Measurements from ENCODE around the gene FAM13A.

DNA sequence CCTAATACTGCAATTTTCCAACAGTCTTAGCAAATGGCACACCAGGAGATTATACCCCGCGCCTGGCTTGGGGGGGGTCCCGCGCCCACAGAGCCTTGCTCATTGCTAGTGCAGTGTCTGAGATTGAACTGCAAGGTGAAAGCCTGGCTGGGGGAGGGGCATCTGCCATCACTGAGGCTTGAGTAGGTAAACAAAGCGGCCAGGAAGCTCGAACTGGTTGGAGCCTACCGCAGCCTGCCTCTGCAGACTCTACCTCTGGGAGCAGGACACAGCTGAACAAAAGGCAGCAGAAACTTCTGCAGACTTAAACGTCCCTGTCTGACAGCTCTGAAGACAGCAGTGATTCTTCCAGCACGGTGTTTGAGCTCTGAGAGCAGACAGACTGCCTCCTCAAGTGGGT lies 186.6 kb downstream of the FAM13A start:
- TF ChIP-seq, protein P1, sequence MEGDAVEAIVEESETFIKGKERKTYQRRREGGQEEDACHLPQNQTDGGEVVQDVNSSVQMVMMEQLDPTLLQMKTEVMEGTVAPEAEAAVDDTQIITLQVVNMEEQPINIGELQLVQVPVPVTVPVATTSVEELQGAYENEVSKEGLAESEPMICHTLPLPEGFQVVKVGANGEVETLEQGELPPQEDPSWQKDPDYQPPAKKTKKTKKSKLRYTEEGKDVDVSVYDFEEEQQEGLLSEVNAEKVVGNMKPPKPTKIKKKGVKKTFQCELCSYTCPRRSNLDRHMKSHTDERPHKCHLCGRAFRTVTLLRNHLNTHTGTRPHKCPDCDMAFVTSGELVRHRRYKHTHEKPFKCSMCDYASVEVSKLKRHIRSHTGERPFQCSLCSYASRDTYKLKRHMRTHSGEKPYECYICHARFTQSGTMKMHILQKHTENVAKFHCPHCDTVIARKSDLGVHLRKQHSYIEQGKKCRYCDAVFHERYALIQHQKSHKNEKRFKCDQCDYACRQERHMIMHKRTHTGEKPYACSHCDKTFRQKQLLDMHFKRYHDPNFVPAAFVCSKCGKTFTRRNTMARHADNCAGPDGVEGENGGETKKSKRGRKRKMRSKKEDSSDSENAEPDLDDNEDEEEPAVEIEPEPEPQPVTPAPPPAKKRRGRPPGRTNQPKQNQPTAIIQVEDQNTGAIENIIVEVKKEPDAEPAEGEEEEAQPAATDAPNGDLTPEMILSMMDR (IDR thresholded peaks at IDR 0.05): no peak
- TF ChIP-seq POLR2A (IDR thresholded peaks at IDR 0.05): no peak

All from esophagus squamous epithelium (tissue), 4 donors.